ENCODE results near the gene ZNF423.

ZNF423 gene

GRCh38 chr16:49673442-49673841 is 182.5 kb downstream of the ZNF423 start:
- in situ Hi-C loops (cut with HindIII; ENCODE audit: low pct_unique_long_range_greater_than_20kb, low sequenced_read_pairs) = no loop called here
- DNase-seq (ENCODE audit: low read depth in 1 of 2, low spot score in 1 of 2) = no peak
- no peak for TF ChIP-seq JUND (IDR thresholded peaks at IDR 0.05; ENCODE audit: low read depth)

- in situ Hi-C loops (cut with HindIII; ENCODE audit: low pct_unique_long_range_greater_than_20kb, low sequenced_read_pairs) = no loop called here
- no peak for DNase-seq (ENCODE audit: low read depth in 1 of 2, low spot score in 1 of 2)
- TF ChIP-seq JUND (IDR thresholded peaks at IDR 0.05; ENCODE audit: low read depth) = no peak
These were observed 183.2 kb downstream of the ZNF423 start for GRCh38 chr16:49672753-49673152.

GRCh38 chr16:49671333-49671732 is 184.6 kb downstream of the ZNF423 start:
- in situ Hi-C loops (cut with HindIII; ENCODE audit: low pct_unique_long_range_greater_than_20kb, low sequenced_read_pairs) = no loop called here
- no peak for TF ChIP-seq JUND (IDR thresholded peaks at IDR 0.05; ENCODE audit: low read depth)
- no peak for DNase-seq (ENCODE audit: low read depth in 1 of 2, low spot score in 1 of 2)

GRCh38 chr16:49670627-49671026 is 185.3 kb downstream of the ZNF423 start:
- in situ Hi-C loops (cut with HindIII; ENCODE audit: low pct_unique_long_range_greater_than_20kb, low sequenced_read_pairs) = no loop called here
- no peak for DNase-seq (ENCODE audit: low read depth in 1 of 2, low spot score in 1 of 2)
- no peak for TF ChIP-seq JUND (IDR thresholded peaks at IDR 0.05; ENCODE audit: low read depth)

GRCh38 chr16:49665482-49666230 is 190.3 kb downstream of the ZNF423 start:
- no peak for DNase-seq (ENCODE audit: low read depth in 1 of 2, low spot score in 1 of 2)
- in situ Hi-C loops (cut with HindIII; ENCODE audit: low pct_unique_long_range_greater_than_20kb, low sequenced_read_pairs) = no loop called here

GRCh38 chr16:49664221-49665215 is 191.4 kb downstream of the ZNF423 start:
- no peak for TF ChIP-seq JUND (IDR thresholded peaks at IDR 0.05; ENCODE audit: low read depth)
- DNase-seq (ENCODE audit: low read depth in 1 of 2, low spot score in 1 of 2) = no peak
- in situ Hi-C loops (cut with HindIII; ENCODE audit: low pct_unique_long_range_greater_than_20kb, low sequenced_read_pairs) = no loop called here

More at GRCh38 chr16:49665482-49666230, 190.3 kb downstream of the ZNF423 start:
- no peak for TF ChIP-seq JUND (IDR thresholded peaks at IDR 0.05; ENCODE audit: low read depth)

- DNase-seq (ENCODE audit: low read depth in 1 of 2, low spot score in 1 of 2) = no peak
- in situ Hi-C loops (cut with HindIII; ENCODE audit: low pct_unique_long_range_greater_than_20kb, low sequenced_read_pairs) = no loop called here
- no peak for TF ChIP-seq JUND (IDR thresholded peaks at IDR 0.05; ENCODE audit: low read depth)
These were observed 192.5 kb downstream of the ZNF423 start for GRCh38 chr16:49663081-49664065.

- TF ChIP-seq JUND (IDR thresholded peaks at IDR 0.05; ENCODE audit: low read depth) = no peak
- in situ Hi-C loops (cut with HindIII; ENCODE audit: low pct_unique_long_range_greater_than_20kb, low sequenced_read_pairs) = no loop called here
- DNase-seq (ENCODE audit: low read depth in 1 of 2, low spot score in 1 of 2) = no peak
These were observed 193.3 kb downstream of the ZNF423 start for GRCh38 chr16:49662569-49662968.

- no peak for TF ChIP-seq JUND (IDR thresholded peaks at IDR 0.05; ENCODE audit: low read depth)
- DNase-seq (ENCODE audit: low read depth in 1 of 2, low spot score in 1 of 2) = no peak
- in situ Hi-C loops (cut with HindIII; ENCODE audit: low pct_unique_long_range_greater_than_20kb, low sequenced_read_pairs) = no loop called here
These were observed 194.3 kb downstream of the ZNF423 start for GRCh38 chr16:49661465-49662187.

- DNase-seq (ENCODE audit: low read depth in 1 of 2, low spot score in 1 of 2) = no peak
- TF ChIP-seq JUND (IDR thresholded peaks at IDR 0.05; ENCODE audit: low read depth) = no peak
These were observed 195.3 kb downstream of the ZNF423 start for GRCh38 chr16:49660626-49661025.

GRCh38 chr16:49659356-49659755 is 196.6 kb downstream of the ZNF423 start:
- in situ Hi-C loops (cut with HindIII; ENCODE audit: low pct_unique_long_range_greater_than_20kb, low sequenced_read_pairs) = no loop called here
- DNase-seq (ENCODE audit: low read depth in 1 of 2, low spot score in 1 of 2) = no peak
- no peak for TF ChIP-seq JUND (IDR thresholded peaks at IDR 0.05; ENCODE audit: low read depth)

More at GRCh38 chr16:49660626-49661025, 195.3 kb downstream of the ZNF423 start:
- in situ Hi-C loops (cut with HindIII; ENCODE audit: low pct_unique_long_range_greater_than_20kb, low sequenced_read_pairs) = no loop called here

Measured in T47D (cell line).